Pancreas (tissue), 10 donors: ENCODE data around the gene SOX11. TPM values are rescaled to one million over a fixed set of nuclear protein-coding genes. Genes with fewer than 3 reads are reported as not detected.

Experiments used
- ATAC-seq, 4 donors: fragments of 200-7000 bp; cut with Tn5 transposase; one replicate each; pipeline versions ENCODE4 v1.8.0 to v1.9.1; 2020; ENCODE audit warnings: mild to moderate bottlenecking in 4 of 4, moderate library complexity in 4 of 4
- DNase-seq, 6 donors: peaks; one replicate each; pipeline ENCODE4 v3.0.0-alpha.2; 2020
- FAIRE-seq: peaks from 2 replicates; lab custom pipeline; 2012; peaks lifted over from hg19 to GRCh38; lab: Jason Lieb, UNC
- H3K27ac ChIP-seq, 4 donors: fragments of 200-600 bp; sonication (generic); 1 replicate in 3 of 4; 2 replicates in 1 of 4; pipeline versions ENCODE4 v1.5.0 to v1.8.0; 2020
- H3K27me3 ChIP-seq, 4 donors: fragments of 200-600 bp; one replicate each; pipeline ENCODE4 v1.8.0; 2021
- H3K36me3 ChIP-seq, 3 donors: fragments of 200-600 bp; sonication (generic) in 1 of 3; one replicate each; pipeline versions ENCODE4 v1.5.0 to v1.8.0; 2020 to 2021
- H3K4me1 ChIP-seq, 3 donors: fragments of 200-600 bp; one replicate each; pipeline ENCODE4 v1.8.0; 2021
- H3K4me3 ChIP-seq, 4 donors: fragments of 200-600 bp; sonication (generic) in 2 of 4; one replicate each; pipeline versions ENCODE4 v1.5.0 to v1.8.0; 2020 to 2021
- H3K9me3 ChIP-seq, 4 donors: fragments of 200-600 bp; one replicate each; pipeline ENCODE4 v1.8.0; 2021
- CTCF ChIP-seq, 4 donors: fragments of 200-600 bp; sonication (generic) in 3 of 4; IDR thresholded peaks; one replicate each; pipeline versions ENCODE4 v1.5.0 to v1.8.0; 2021; ENCODE audit warnings: antibody characterized with exemption in 4 of 4
- WGBS, 2 donors: extraction: QIAGEN DNeasy Blood & Tissue Kit; methylation state at CpG; one replicate each; pipeline ENCODE4 v1.1.7; 2013; 5-methylcytosine and 5-hydroxymethylcytosine counted together
- intact Hi-C, 3 donors: fragments of 100-400 bp; cut with DNase I; formaldehyde crosslinking; loops; one replicate each; pipeline versions ENCODE4 v1.11.1 to v1.14.2; 2022
- polyA plus RNA-seq, 2 donors: library from polyadenylated mRNA; stranded (reverse); fragments of 200-250 nt; gene quantifications; one replicate each; pipeline ENCODE4 v1.2.3, GENCODE V29; 2013
- total RNA-seq, 6 donors: library from RNA; stranded (reverse); fragmentation: NEBNext Ultra II Directional in 4 of 6; extraction: Animal tissue kit (Norgen Biotek cat#: 25700) in 4 of 6; gene quantifications; one replicate each; pipeline versions ENCODE4 v1.2.1 to v1.2.4, GENCODE V29; 2021 to 2023
- donor health status: healthy with polysubstance abuse.
- donor health status: DM: no; HTN: no; CAD: no; lungs with moderate emphysema.
- donor health status: DM: no; HTN: no; CAD: no.
- donor health status: control.
- donor health status: control.
- donor health status: Bipolar disorder and iron deficiency.
- donor health status: DM: yes; HTN: yes; CAD: no.
- donor health status: DM: no; HTN: no; CAD: no.
- donor health status: DM: no; HTN: no; CAD: no.
- donor health status: DM: yes; HTN: yes; CAD: no.

SOX11 gene
- total and polyA plus RNA-seq, 8 donors = 0.03 to 0.09 (median 0.04) TPM; not detected in 4

GRCh38 chr2:5713101-5713500 lies 20.9 kb downstream of the SOX11 start:
- Histone ChIP-seq H3K4me1 (no peaks in the 10 kb centered on the region), H3K27me3 (peaks cover 0 to 4% (median 0%) of the 10 kb centered on the region in 4 donors), H3K9me3 (no peaks in the 10 kb centered on the region), H3K4me3 (no peak overlapping the region), H3K27ac (no peak overlapping the region), H3K36me3 (no peaks in the 10 kb centered on the region)
- intact Hi-C loops = no loop called here
- 42 to 55% methylated on average over 2 of the region's 2 CpGs for WGBS, 2 donors
- FAIRE-seq (no peak), ATAC-seq (no peak), DNase-seq (no peak)
- no peak for TF ChIP-seq CTCF (IDR thresholded peaks at IDR 0.05)

GRCh38 chr2:5719629-5720334 lies 27.6 kb downstream of the SOX11 start:
- H3K9me3 ChIP-seq = no peaks in the 10 kb centered on the region
- peaks cover 0 to 7% (median 0%) of the 10 kb centered on the region in 4 donors for H3K27me3 ChIP-seq
- FAIRE-seq (no peak), ATAC-seq (no peak), DNase-seq (no peak)
- no peak for TF ChIP-seq CTCF (IDR thresholded peaks at IDR 0.05)
- WGBS, 2 donors = 62 to 65% methylated on average over 4 of the region's 4 CpGs
- H3K4me1 ChIP-seq = no peaks in the 10 kb centered on the region
- H3K27ac ChIP-seq = no peak overlapping the region
- intact Hi-C loops = no loop called here
- no peaks in the 10 kb centered on the region for H3K36me3 ChIP-seq
- no peak overlapping the region for H3K4me3 ChIP-seq

GRCh38 chr2:5720426-5720825 lies 28.2 kb downstream of the SOX11 start:
- FAIRE-seq = no peak
- no peak overlapping the region for H3K27ac ChIP-seq
- no peaks in the 10 kb centered on the region for H3K4me1 ChIP-seq
- H3K27me3 ChIP-seq = peaks cover 0 to 7% (median 0%) of the 10 kb centered on the region in 4 donors
- H3K4me3 ChIP-seq = no peak overlapping the region
- H3K36me3 ChIP-seq = no peaks in the 10 kb centered on the region
- ATAC-seq = no peak
- DNase-seq = no peak
- TF ChIP-seq CTCF (IDR thresholded peaks at IDR 0.05) = no peak
- intact Hi-C loops = no loop called here
- H3K9me3 ChIP-seq = no peaks in the 10 kb centered on the region
- 38 to 42% methylated on average over 7 of the region's 7 CpGs for WGBS, 2 donors

- intact Hi-C loops = no loop called here
- Histone ChIP-seq H3K27ac (no peak overlapping the region), H3K9me3 (no peaks in the 10 kb centered on the region), H3K4me3 (no peak overlapping the region), H3K27me3 (peaks cover 0 to 12% (median 0%) of the 10 kb centered on the region in 4 donors), H3K36me3 (no peaks in the 10 kb centered on the region), H3K4me1 (no peaks in the 10 kb centered on the region)
- whole genome bisulfite sequencing, 2 donors = 78 to 91% methylated on average over 5 of the region's 5 CpGs
- no peak for DNase-seq
- no peak for ATAC-seq
- TF ChIP-seq CTCF (IDR thresholded peaks at IDR 0.05) = no peak
- FAIRE-seq = no peak
These were observed 30.1 kb downstream of the SOX11 start for GRCh38 chr2:5722236-5722635.
